HL-60/S4 (cell line): ENCODE data around the gene RASGRP1.

Source experiments
- in situ Hi-C: fragments of 300-500 bp; cut with MboI; formaldehyde crosslinking; loops from 2 replicates; pipeline ENCODE4 v1.14.3; 2022; ENCODE audit warnings: low sequenced_read_pairs

Gene RASGRP1

DNA sequence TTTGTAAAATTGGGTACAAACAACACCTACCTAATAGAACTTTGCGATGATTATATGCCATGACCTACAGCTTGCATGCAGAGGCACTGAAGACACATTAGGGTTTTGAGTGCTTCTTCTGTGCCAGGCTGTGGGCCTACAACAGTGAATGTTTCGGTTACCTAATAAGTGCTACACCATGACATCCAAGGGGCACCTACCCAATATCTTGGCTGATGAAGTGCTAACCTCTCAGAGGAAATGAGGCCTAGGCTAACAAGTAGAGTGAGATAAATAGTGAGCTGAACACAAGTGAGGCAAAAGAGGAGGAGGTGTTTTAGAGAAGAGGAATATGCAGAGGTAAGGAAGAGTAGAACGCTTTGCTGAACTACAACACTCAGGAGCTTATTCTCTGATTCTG is 12.2 kb upstream of the RASGRP1 start:
- in situ Hi-C loops: no loop called here

DNA sequence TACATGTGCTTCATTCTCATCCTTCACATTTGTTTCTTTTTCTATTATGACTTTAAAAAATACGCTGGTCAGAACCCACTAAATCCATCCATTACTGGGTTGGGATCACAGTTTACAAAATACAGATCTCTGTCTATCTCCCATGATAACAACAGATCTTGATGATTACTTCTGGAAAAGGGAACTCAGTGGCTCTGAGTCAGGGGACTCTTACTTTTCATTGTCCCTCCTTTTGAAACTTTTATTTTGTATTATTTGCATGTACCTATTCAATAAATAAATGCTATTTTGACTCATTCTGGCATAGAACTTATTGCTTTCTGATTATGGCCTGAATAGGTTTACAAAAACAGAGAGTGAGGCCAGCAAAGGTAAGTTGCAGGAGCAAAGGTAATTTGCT is 11.6 kb upstream of the RASGRP1 start:
- in situ Hi-C loops: no loop called here

DNA sequence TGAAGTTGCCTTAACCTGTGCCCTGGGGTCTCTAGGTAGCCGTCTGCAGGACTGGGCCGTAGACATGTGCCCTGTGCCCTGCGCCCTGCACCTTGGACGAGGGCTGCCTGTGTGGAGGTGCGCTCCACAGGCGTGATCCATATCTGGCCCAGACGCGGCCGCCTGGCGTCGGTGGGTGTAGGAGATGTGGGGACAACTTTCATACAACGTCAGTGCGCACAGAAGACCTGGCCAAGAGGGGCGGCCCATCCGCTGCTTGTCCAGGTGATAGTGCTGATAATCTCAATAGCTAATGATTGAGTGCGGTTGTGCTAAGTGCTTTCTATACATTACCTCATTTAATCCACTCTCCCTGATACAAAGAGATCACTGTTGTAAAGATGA is 665 bp upstream of the RASGRP1 start:
- in situ Hi-C loops: no loop called here

DNA sequence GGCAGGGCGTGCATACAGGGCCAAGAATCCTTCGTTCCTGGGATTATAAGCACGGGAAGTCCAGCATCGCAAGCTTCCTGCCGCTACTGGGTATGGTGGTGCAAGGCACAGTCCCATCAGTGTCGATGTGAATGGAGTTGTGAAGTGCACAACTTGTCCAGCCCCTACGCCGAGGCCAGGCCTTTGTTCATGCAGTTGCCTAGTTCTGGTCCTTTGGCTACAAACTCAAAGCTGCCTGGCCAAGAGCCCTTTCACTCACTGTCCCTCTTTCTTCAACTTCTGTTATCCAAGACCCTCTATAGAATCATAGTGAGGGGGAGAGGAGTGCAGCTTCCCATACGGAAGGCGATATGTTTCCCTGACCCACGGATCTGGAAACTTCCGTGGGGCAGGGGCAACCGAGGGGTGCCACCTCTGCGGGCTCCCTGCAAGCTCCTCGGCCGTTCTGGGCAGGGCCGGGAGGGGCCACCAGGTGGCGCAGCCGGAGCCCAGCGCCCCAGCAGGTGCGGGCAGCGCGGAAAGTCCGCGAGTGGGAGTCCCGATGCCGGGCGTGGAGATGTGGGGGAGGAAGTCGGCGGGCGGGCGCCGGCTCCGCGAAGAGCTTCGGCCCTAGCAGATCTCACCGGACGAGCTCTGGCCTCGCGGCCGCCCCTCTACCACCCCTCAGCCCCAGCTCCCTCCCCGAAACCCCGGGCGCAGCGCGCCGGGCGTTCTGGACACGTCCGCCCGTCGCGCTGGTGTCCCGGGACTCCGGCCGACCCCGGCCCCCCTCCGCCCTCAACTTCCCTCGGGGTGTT is 693 bp downstream of the RASGRP1 start:
- in situ Hi-C loops: no loop called here

DNA sequence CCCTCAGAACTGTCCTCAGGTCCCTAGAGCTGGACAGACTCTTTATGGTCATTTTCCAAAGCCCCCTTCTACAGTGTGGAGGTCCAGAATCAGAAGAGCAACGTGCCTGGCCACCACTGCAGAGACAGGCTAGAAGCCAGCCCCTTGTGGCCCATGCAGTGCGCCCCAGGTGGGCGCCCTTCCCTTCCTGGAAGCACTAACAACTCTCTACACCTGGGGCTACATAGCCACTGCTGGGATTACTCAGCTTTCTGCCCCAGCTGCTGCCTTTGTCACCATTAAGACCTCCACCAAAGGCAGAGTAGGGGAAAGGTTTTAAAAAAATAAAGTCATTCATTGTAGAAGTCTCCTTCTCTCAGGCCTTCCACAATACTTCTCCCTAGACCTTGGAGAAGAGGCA is 2.3 kb downstream of the RASGRP1 start:
- in situ Hi-C loops: no loop called here

DNA sequence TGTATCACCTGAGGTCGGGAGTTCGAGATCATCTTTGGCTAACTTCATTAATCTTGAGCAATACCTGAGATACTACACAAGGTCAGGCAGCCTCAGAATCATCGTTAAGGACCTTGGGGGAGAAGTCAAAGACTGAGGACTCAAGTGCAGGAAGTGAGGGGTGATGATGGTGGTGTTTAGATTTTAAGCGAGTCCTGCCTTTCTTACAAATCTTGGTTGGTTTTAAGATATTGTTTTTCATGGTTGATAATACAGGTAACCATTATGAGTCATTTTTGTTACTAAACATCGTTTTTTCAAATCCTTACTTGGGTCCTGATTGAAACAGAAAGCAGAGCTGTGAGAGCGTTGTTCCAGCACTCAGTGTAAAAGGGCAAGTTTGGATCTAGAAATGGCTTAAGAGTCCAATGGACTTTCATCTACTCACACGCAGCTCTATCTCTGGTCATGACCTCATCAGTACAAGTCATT is 4.1 kb downstream of the RASGRP1 start:
- in situ Hi-C loops: no loop called here

DNA sequence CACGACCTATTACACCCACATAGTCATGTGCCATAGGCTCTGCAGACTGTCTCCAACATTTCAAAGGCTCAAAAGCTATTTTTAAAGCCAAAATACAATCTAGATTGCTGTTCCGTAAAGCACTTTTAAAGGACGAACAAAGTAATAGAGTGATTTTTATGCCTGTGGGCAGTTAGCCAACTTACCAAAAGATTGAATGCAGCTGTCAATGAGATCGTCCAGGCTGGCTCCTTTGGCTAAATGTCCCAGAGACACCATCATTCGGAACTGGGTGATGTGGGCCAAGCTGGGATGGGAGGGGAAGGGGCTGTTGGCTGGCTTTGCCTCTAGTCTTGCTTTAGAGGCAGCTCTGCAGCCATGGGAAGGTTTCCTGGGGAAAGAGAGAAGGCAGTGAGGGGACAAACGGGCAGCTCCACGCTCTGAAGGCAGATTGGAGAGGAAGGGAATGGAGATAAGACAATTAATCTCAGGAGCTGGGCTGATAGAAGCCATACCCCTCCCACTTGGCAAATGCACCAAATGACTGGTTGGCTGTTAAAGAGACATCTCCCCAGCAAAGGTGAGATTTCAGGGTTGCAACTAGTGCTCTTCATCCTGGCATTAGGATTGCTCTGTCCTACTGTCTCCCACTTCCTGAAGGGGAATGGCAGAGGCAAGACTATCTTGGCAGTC is 4.8 kb downstream of the RASGRP1 start:
- in situ Hi-C loops: no loop called here

DNA sequence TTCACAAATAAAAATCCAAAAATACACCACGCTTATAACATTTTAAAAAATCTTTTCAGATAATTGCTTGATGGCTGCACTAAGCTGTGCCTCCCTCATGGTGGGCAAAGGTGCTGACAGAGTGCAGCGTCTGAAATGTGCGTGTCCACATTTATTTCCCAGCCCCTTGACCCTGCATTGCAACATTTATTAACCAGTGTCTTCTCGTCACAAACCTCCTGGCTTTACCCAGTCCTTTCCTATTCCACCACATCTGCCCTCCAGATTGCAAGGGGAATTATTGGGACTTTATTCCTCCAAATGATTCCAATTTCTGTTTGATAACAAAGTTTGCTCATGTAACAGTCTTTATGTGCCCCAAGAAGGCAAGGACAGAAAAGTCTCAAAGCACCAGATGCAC is 5.5 kb downstream of the RASGRP1 start:
- in situ Hi-C loops: no loop called here

DNA sequence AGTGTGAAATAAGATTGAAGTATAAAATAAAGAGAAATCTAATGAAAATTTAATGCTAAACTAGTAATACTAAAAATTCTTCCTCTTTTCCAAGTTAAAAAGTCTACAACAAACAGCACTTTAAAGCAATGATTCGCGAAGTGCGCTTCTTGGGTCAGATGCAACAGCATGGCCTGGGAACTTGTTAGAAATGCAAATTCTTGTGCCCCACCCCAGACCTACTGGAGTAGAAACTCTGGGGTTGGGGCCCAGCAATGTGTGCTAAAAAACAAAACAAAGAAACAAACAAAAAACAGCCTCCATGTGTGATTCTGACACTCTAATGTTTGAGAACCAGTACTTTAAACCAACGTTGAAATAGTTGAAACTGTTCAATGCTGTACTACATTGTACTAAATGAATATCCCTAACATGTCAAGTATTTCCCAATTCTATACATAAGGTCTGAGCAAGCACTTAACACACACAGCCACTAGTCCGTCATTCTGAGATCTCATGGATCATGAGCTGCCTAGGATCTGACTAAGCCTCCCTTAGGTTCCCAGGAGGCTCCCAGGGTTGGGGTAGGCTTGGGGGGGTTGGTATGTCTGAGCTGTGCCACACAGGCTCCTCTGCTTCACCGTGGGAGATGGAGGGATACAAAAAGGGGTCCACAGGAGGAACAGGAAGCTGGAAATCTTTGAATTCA is 6.1 kb downstream of the RASGRP1 start:
- in situ Hi-C loops: no loop called here

DNA sequence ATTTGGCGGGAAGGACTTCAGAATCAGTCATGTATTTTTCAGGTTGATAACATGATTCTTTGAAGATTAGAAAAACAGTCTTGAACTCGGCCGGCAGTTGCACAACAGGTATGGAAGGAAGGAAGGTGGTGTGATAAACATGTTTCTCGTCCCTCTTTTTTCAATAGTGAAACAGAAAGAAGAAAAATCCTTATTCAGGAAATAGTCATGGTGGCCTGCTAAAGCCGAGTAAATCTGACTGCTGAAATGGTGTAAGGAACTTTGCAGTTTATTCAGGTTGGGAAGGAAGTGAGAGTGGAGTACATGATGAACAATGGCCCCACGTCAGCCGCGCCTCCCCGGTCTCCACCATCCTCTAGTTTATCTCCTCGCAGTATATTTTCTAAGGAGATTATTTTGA is 6.7 kb downstream of the RASGRP1 start:
- in situ Hi-C loops: no loop called here

DNA sequence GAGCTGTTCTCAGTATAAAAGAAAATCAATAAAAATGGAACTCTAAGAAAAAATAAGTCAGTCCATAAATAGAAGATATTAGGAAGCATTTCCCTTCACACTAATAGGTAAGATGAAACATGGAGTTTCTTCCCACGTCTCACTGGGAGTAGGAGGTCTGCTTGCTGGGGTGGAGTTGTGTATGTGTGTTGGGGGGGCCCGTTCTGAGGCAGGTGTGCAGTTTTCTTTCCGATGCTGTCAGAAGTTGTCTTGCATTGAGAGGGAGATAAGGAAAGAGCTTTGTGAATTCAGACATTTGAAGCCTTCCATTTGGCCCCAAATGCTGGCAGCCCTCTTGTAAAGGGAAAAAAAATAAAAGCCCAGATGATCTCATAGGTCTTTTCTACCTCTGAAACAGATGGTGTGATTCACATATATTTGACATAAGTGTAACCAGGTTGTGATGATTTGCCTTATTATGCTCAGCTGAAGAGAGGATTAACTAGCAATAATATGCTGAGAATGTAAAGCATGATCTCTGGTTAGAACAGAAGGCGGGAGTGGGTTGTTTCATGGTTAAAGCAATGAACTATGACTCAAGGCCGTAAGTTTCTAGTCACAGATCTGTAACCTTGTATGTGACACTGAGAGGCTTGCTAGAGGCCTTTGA is 8.8 kb downstream of the RASGRP1 start:
- in situ Hi-C loops: no loop called here

DNA sequence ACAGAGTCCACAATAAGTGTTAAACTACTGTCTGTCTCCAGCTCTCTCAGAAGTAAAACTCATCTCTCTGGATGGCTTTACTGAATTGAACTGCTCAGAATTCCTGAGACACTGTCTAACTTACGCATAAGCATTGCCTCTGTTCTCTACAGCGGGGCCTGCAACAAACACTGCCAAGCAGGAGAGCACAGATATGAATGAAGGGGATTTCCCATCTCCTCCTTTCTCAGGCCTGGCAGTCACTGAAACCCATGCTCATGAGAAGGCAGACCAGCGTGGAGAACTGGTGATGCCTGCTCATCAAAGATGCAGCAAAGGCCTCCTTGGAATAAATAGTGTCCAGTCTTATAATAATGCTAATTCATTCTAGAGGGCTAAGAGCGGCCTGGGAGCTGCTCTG is 10.3 kb downstream of the RASGRP1 start:
- in situ Hi-C loops: no loop called here

DNA sequence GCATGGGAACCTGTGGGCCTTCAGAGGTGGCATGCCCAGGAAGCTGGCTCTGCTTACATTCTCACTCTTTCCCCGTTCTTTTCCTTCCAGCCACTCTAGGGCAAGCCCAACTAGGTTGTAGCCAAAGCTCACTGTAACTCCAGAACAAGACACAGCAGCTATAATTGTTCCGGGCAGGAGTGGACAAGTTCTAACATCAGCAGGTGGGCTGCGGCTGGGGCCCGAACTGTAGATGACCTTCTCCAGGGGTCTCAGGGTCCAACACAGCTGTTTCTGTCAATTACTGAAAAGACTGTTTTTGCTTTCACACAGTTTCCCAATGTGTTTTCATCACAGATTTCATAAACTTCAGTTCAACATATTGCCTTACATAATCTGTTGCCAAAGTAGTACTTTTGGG is 11.5 kb downstream of the RASGRP1 start:
- in situ Hi-C loops: no loop called here

DNA sequence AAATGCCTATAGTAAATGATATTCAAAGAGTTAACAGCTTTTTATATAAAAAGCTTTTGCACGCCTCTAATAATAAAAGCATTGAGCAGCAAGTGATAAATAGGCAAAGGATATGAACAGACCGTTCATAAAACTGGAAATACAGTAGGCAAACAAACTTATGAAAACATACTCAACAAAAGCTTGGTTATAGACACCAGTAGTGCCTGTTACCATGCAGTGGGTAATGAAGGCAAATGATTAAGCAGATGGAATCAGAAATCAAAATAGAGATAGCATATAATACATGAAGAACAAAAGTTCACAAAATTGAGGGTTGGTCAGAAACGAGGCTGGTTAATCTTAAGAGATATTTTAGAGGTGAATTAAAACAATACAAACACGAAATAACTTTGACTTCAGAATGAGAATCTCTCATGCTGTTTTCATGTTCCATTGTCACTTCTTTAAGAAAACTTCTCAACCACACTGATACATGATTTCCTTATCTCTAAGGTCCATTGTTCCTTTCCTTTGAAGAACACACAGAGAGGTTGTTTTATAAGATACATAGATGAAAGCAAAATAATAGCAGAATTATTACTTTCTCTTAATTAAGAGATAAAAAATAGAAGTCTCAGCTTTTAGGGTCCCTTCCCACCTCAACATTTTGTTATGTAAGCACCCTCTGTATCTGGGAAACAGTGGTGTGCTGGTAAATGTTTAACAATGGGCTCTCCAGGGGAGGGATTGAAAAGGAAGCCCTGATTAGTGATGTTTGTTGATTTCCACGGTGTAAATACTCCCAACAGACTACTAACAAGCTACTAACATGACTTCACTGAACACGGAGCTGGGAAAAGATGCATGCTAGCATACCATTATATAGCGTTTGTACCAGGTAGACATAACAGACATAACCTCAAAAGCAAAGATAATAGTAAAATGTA is 12.6 kb downstream of the RASGRP1 start:
- in situ Hi-C loops: no loop called here

DNA sequence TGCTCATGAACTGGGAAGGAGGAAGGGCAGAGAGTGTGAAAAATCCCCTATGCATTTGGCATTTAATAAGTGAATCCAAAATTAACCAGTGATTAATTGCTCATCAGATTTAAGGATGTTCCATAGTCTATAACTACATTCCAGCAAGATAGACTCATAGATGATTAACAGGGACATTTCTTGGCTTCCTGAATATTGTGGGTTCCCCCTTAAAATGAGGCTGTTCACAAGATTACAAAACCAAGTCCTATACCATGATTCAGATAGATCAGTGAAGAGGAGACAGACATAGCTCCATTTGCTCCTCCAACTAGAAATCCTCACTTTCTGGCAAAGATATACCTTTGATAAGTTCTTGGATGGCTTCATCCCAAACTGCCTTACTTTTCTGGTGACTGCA is 15.4 kb downstream of the RASGRP1 start:
- in situ Hi-C loops: no loop called here

DNA sequence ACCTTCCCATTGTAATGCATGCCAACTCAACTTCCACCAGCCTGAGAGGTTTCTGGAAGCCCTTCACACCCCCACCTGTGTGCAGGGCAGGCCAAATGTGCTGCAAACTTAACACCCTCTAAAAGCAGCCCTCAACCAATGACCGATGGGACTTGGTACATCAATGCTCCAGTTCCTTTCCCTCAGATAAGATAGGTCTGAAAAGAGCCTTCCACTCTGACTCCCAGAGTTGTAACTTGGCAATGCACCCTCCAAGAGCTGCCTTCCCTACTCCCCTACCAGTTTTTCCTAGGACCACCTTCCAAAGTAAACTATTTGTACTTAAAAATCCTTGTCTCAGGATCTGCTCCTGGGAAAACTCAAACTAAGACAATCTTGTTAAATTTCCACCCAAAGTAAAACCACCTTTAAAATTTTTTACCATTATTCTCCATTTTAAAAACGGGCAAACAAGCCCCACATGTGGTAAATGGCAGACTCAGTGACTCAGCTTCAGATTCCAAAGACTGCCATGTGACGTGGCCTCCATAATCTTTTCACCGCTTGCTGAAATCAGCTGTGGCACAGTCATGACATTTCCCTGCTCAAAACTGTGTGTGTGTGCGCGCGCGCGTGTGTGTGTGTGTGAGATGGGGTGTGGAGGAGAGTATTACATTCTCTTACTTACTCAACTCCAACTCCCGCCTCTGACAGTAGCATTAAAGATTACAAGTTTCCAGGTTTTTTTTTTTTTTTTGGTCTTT is 17.2 kb downstream of the RASGRP1 start:
- in situ Hi-C loops: no loop called here

DNA sequence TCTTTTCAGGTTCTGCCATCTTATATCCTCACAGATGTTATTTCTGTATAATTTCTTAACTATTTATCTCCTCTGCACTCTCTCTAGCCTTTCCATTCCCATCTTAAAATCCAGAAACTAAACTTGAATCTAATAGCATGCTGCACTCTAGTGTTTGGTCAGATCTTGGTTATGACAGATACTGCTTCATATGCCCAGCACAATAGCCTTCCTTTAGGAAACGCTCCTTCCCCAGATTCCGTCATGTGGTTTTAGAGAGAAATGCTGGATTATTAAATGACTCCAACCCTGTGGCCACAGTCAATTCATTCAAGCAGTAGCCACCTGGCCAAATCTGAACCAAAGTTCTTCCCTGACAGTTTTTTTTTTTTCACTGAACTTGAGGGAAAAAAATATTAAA is 19.4 kb downstream of the RASGRP1 start:
- in situ Hi-C loops: no loop called here

DNA sequence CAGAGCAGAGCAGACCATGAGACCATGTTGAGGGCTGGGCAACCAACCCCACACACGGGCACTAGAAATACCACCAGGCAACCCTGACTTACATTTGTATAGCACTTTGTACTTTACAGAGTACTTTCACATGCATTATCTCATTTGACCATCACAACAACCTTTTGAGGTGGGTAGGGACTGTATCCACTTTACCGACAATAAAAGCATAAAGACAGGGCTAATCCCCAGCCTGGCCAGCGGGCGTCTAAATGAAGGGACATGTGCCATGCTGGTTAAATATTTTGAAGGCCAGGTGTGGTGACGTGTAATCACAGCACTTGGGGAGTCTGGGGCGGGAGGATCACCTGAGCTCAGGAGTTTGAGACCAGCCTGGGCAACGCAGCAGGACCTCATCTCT is 23.6 kb downstream of the RASGRP1 start:
- in situ Hi-C loops: no loop called here

DNA sequence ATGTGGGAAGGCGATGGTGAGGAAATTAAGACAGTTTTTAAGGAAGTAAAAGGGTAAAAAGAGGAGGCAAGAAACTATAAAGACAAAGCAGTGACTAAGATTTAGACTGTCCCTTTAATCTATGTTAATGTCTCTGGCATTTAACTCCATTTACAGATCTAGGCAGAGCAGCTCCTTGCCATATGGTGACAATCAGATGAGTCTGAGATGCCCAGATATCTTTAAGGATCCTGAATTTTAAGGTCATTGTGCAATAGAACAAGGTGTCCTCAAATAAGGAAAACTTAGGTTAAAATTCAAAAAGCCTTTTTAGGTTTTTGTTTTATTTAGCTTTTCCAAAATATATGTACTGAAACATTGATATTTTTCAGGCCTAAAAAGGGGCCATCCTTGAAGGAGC is 24.1 kb downstream of the RASGRP1 start:
- in situ Hi-C loops: no loop called here

DNA sequence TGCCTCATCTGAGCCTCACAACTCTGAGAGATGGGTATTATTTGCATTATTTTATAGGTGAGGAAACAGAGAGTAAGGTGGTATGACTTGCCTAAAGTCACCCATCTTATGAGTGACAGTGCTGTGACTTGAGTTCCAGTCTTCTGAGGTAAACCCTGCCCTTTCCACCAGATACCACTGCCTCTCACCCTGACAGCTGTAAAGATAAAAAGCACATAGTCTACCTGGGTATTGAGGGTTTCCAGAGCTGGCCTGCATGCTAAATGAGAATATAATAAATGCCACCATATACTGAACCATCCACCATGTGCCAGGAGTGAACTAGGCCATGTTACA is 25.6 kb downstream of the RASGRP1 start:
- in situ Hi-C loops: no loop called here
